Lower leg skin (tissue), 3 donors: ENCODE results near the gene TES.

Experiments used
- POLR2A ChIP-seq, 2 donors: fragments of 450-650 bp; IDR thresholded peaks; one replicate each; pipeline ENCODE4 v1.6.1; 2016 to 2017; ENCODE audit warnings: antibody characterized with exemption in 2 of 2, mild to moderate bottlenecking in 1 of 2, moderate library complexity in 1 of 2
- TF ChIP-seq, protein P1 (sequence below), 3 donors: fragments of 450-650 bp; IDR thresholded peaks; one replicate each; pipeline ENCODE4 v1.5.1; 2016; ENCODE audit warnings: antibody characterized with exemption in 3 of 3, mild to moderate bottlenecking in 3 of 3, moderate library complexity in 2 of 3

DNA sequence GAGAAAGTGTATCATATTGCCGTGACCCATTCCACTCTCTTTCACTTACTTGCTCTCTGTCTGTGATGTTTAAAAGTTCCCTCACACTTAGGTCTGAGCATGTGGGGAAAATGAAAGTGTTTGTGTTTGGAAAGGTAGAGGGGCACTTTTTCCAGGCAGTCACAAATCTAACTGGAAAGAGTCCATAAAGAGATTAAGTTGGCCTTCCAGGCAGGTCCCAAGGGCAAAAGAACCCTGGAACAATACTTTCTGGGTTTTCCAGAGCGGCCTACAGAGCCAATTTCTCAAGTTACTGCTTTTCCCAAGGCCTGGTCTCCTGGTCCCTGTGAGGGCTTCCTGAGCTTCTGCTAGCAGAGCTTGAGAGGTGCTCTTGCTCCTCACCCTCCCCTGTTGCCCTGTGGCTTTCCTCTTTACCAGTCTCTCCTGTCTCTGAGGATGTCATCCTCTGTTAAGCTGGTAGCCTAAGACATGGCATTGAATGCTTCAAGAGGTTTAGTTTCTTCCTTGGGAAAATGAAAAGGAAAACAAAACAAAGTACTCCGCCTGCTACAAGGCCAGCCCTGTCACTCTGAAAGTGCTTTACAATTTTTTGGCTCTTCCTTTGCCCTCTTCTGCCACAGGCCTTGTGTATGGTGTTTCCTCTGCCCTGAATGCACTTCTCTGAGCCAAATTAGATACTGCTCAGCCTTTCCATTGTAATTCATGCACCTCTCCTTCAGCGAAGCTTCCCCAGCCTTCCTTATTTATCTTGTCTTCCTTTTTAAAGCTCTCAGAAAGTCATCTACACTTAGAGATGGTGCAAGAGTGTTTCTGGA lies 20.1 kb downstream of the TES start:
- TF ChIP-seq, protein P1, sequence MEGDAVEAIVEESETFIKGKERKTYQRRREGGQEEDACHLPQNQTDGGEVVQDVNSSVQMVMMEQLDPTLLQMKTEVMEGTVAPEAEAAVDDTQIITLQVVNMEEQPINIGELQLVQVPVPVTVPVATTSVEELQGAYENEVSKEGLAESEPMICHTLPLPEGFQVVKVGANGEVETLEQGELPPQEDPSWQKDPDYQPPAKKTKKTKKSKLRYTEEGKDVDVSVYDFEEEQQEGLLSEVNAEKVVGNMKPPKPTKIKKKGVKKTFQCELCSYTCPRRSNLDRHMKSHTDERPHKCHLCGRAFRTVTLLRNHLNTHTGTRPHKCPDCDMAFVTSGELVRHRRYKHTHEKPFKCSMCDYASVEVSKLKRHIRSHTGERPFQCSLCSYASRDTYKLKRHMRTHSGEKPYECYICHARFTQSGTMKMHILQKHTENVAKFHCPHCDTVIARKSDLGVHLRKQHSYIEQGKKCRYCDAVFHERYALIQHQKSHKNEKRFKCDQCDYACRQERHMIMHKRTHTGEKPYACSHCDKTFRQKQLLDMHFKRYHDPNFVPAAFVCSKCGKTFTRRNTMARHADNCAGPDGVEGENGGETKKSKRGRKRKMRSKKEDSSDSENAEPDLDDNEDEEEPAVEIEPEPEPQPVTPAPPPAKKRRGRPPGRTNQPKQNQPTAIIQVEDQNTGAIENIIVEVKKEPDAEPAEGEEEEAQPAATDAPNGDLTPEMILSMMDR (IDR thresholded peaks at IDR 0.05), result no peak
- TF ChIP-seq POLR2A (IDR thresholded peaks at IDR 0.05), result no peak
